Panc1 (cell line): ENCODE measurements around the gene RAC2. TPM values are rescaled to one million over a fixed set of nuclear protein-coding genes. Genes with fewer than 3 reads are reported as not detected.

ENCODE experiments used
- ATAC-seq: fragments of 200-7000 bp; cut with Tn5 transposase; 2 replicates; pipeline ENCODE4 v1.9.1; 2020; ENCODE audit warnings: mild to moderate bottlenecking, moderate library complexity
- BruUV-seq: library from RNA; stranded (reverse); fragments of 400-500 nt; replicated peaks from 2 replicates; lab custom pipeline; 2021; lab: Mats Ljungman, UMichigan
- CTCF ChIA-PET: fragments of 300-600 bp; sonication (Branson Sonifier 250); formaldehyde crosslinking; loops from one replicate; lab custom pipeline; 2022; ENCODE audit warnings: antibody characterized with exemption; lab: Charles Lee
- POLR2A ChIA-PET: fragments of 300-600 bp; sonication (Branson Sonifier 250); formaldehyde crosslinking; loops from one replicate; lab custom pipeline; 2022; ENCODE audit warnings: antibody characterized with exemption; lab: Charles Lee
- DNase-seq: peaks from one replicate; pipeline ENCODE4 v3.0.0-alpha.2; 2010; ENCODE audit warnings: low read depth, low spot score
- H3K27ac ChIP-seq: 2 replicates; pipeline ENCODE4 v1.5.1; 2011; ENCODE audit warnings: mild to moderate bottlenecking, low read length, inconsistent platforms
- H3K27me3 ChIP-seq: fragments of 200-500 bp; sonication (Bioruptor generic); 2 replicates; pipeline ENCODE4 v1.6.0; 2014; ENCODE audit warnings: low read length, inconsistent platforms; ENCODE audit not compliant: control insufficient read depth, insufficient read depth
- H3K36me3 ChIP-seq: fragments of 200-500 bp; sonication (Bioruptor generic); 2 replicates; pipeline ENCODE4 v1.5.1; 2014; ENCODE audit warnings: inconsistent platforms, mild to moderate bottlenecking, low read length, moderate library complexity; ENCODE audit not compliant: control insufficient read depth, insufficient read depth
- H3K4me1 ChIP-seq: 2 replicates; pipeline ENCODE4 v1.5.1; 2011; ENCODE audit warnings: inconsistent platforms, mild to moderate bottlenecking, low read length, moderate library complexity; ENCODE audit not compliant: control insufficient read depth, insufficient read depth
- H3K4me3 ChIP-seq, 2 experiments: 2 replicates each; pipeline ENCODE4 v1.5.1; 2011 to 2012; ENCODE audit warnings: low read depth in 2 of 2, low read length in 2 of 2, mild to moderate bottlenecking in 2 of 2, inconsistent platforms in 1 of 2, moderate library complexity in 1 of 2
- H3K9me3 ChIP-seq: fragments of 200-500 bp; sonication (Bioruptor generic); 2 replicates; pipeline ENCODE4 v1.5.1; 2014; ENCODE audit warnings: low read depth, mild to moderate bottlenecking, inconsistent platforms, low read length, moderate library complexity; ENCODE audit not compliant: control insufficient read depth, insufficient read depth
- CTCF ChIP-seq: fragments of 450-650 bp; IDR thresholded peaks from 2 replicates; pipeline ENCODE4 v1.5.1; 2017; ENCODE audit warnings: mild to moderate bottlenecking
- POLR2AphosphoS5 ChIP-seq: IDR thresholded peaks from 2 replicates; pipeline ENCODE4 v1.6.1; 2012; ENCODE audit warnings: mild to moderate bottlenecking, low read depth, low read length, moderate library complexity
- SIN3A ChIP-seq: IDR thresholded peaks from 2 replicates; pipeline ENCODE4 v1.6.1; 2012; ENCODE audit warnings: low read depth, mild to moderate bottlenecking, low read length, moderate library complexity, borderline replicate concordance; ENCODE audit not compliant: insufficient read depth
- TCF7L2 ChIP-seq: IDR thresholded peaks from 2 replicates; pipeline ENCODE4 v1.6.1; 2011; ENCODE audit warnings: mild to moderate bottlenecking, low read depth, low read length, inconsistent platforms
- in situ Hi-C: cut with HindIII; loops from 2 replicates; pipeline ENCODE4 v1.10.0; 2016; ENCODE audit warnings: low sequenced_read_pairs, low pct_unique_long_range_greater_than_20kb
- intact Hi-C: fragments of 100-400 bp; cut with micrococcal nuclease; formaldehyde crosslinking; loops from one replicate; pipeline ENCODE4 v1.10.0; 2022; ENCODE audit not compliant: unreplicated experiment
- total RNA-seq: library from RNA; stranded (reverse); gene quantifications from one replicate; pipeline ENCODE4 v1.2.1, GENCODE V29; 2021; ENCODE audit not compliant: unreplicated experiment
- TF ChIP-seq, protein P1 (sequence below), 2 experiments: IDR thresholded peaks; 2 replicates each; pipeline ENCODE4 v1.6.1; 2011 to 2012; ENCODE audit warnings: low read depth in 2 of 2, control low read depth in 1 of 2, low read length in 1 of 2, mild to moderate bottlenecking in 1 of 2, moderate library complexity in 1 of 2; ENCODE audit not compliant: insufficient read depth in 1 of 2

Gene RAC2
- total RNA-seq, 1 experiment from 2014 or later: 1.5 TPM

DNA sequence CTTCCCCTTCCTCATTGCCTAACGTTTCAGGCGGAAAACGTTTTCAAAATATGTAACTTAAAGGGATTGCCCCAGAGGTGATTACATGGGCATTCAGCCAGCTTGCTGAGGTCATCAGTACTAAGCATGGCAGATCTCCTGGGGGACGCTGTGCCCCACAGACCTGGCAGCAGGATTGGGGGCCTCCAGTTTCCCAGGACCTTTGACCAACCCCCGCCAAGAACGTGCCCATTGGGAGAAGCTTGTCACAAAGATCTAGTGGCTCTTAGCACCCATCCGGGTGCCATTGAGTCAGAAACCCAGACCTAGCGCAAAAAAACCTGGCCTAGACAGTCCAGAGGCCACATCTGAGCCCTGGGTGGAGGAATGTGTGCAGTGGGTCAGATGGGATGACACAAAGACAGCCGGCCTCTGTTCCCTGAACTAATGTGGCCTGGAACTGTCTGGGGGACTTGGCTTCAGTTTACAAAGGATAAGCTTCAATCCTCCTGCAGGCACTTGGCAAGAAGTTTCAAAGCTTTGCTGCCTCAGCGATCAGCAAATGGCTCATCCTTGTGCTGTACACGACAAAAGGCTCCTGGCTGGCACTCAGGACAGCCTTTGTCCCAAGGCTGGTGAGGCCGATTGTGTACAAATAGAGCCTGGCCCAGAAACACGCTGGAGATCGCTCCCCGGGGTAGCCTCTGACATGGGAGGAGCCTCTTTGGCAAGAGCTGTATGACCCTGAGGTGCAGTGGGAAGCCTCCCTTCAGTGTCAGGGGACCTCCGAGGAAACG is 65.5 kb downstream of the RAC2 start:
- in situ Hi-C loops (no loop called here), intact Hi-C loops (no loop called here)
- H3K9me3 ChIP-seq: no peaks in the 10 kb centered on the region
- TF ChIP-seq TCF7L2 (peak; percentile 17; the same call in 1 of the 2 replicates), POLR2AphosphoS5 (no peak), SIN3A (no peak)
- TF ChIP-seq, protein P1, sequence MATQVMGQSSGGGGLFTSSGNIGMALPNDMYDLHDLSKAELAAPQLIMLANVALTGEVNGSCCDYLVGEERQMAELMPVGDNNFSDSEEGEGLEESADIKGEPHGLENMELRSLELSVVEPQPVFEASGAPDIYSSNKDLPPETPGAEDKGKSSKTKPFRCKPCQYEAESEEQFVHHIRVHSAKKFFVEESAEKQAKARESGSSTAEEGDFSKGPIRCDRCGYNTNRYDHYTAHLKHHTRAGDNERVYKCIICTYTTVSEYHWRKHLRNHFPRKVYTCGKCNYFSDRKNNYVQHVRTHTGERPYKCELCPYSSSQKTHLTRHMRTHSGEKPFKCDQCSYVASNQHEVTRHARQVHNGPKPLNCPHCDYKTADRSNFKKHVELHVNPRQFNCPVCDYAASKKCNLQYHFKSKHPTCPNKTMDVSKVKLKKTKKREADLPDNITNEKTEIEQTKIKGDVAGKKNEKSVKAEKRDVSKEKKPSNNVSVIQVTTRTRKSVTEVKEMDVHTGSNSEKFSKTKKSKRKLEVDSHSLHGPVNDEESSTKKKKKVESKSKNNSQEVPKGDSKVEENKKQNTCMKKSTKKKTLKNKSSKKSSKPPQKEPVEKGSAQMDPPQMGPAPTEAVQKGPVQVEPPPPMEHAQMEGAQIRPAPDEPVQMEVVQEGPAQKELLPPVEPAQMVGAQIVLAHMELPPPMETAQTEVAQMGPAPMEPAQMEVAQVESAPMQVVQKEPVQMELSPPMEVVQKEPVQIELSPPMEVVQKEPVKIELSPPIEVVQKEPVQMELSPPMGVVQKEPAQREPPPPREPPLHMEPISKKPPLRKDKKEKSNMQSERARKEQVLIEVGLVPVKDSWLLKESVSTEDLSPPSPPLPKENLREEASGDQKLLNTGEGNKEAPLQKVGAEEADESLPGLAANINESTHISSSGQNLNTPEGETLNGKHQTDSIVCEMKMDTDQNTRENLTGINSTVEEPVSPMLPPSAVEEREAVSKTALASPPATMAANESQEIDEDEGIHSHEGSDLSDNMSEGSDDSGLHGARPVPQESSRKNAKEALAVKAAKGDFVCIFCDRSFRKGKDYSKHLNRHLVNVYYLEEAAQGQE (IDR thresholded peaks at IDR 0.05; ENCODE audit: insufficient read depth in 1 of 2, low read depth in 2 of 2, low read length in 1 of 2): no peak
- peak overlapping the region; percentile 51 for H3K27ac ChIP-seq
- BruUV-seq: no TSS peak
- H3K4me1 ChIP-seq: peaks cover 15% of the 10 kb centered on the region
- CTCF ChIA-PET: interaction anchor here (0.6 kb wide), 1 partner anchor 51 kb away, joined by 3 read pairs; no protein-coding TSS in a partner anchor
- DNase-seq (no peak), ATAC-seq (peak; percentile 42; the same call in 1 of the 2 replicates)
- POLR2A ChIA-PET: interaction anchor here (0.6 kb wide), 1 partner anchor 66 kb away, joined by 3 read pairs; no protein-coding TSS in a partner anchor
- H3K27me3 ChIP-seq: no peaks in the 10 kb centered on the region
- H3K4me3 ChIP-seq: no peak overlapping the region
- H3K36me3 ChIP-seq: no peaks in the 10 kb centered on the region

- POLR2A ChIA-PET: interaction anchor here (0.6 to 0.7 kb wide), 2 partner anchors 65 to 110 kb away, joined by 3 to 7 read pairs; no protein-coding TSS in a partner anchor
- Histone ChIP-seq H3K27ac (peak overlapping the region; percentile 51), H3K36me3 (no peaks in the 10 kb centered on the region), H3K27me3 (no peaks in the 10 kb centered on the region), H3K4me1 (peaks cover 15% of the 10 kb centered on the region), H3K4me3 (no peak overlapping the region), H3K9me3 (no peaks in the 10 kb centered on the region)
- ATAC-seq (no peak), DNase-seq (no peak)
- intact Hi-C loops (no loop called here), in situ Hi-C loops (no loop called here)
- TF ChIP-seq CTCF (no peak), SIN3A (no peak), POLR2AphosphoS5 (no peak), TCF7L2 (no peak)
- TF ChIP-seq, protein P1 (IDR thresholded peaks at IDR 0.05; ENCODE audit: insufficient read depth in 1 of 2, low read depth in 2 of 2, low read length in 1 of 2): no peak
- CTCF ChIA-PET: no interaction called here
- BruUV-seq: no TSS peak
Observed at GRCh38 chr22:37177755-37178154, 66.3 kb downstream of the RAC2 start.
